HG02938 (cell line): Measurements from ENCODE around the gene LRRK2.

Source experiments
- ATAC-seq: cut with Tn5 transposase; IDR thresholded peaks from one replicate; pipeline ENCODE4 v1.9.1; 2021; ENCODE audit warnings: mild to moderate bottlenecking, moderate library complexity; ENCODE audit not compliant: unreplicated experiment

LRRK2 gene

GRCh38 chr12:40224439-40225291 lies at the start of gene LRRK2:
TSS of gene LRRK2 (plus strand) at chr12:40224997. CDS start at chr12:40225132, 135 bp downstream.
- peak; percentile 50 for ATAC-seq

GRCh38 chr12:40175045-40175444 lies 49.8 kb upstream of the LRRK2 start:
- ATAC-seq: no peak

GRCh38 chr12:40175489-40175888 lies 49.3 kb upstream of the LRRK2 start:
- ATAC-seq: no peak

- ATAC-seq: no peak
These were observed 46.1 kb upstream of the LRRK2 start for GRCh38 chr12:40178701-40179100.

DNA sequence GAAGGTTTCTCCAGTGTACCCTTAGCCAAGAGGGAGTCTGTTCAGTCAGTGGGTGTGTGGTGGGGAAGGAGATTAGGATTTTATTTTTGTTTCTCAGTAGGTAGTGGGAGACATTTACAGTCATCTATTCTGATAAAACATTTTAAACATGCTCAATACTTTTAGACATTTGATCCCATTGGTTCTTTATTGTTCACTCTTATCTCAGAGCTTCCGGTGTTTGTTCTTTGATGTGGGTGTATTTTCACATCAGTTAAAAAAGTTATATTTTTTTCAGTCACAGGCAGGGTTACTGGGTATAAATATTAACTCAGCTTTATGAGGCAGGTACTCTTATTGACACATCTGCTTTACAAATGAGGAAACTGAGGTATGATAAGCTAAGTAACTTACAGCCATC lies 43.3 kb upstream of the LRRK2 start:
- no peak for ATAC-seq

DNA sequence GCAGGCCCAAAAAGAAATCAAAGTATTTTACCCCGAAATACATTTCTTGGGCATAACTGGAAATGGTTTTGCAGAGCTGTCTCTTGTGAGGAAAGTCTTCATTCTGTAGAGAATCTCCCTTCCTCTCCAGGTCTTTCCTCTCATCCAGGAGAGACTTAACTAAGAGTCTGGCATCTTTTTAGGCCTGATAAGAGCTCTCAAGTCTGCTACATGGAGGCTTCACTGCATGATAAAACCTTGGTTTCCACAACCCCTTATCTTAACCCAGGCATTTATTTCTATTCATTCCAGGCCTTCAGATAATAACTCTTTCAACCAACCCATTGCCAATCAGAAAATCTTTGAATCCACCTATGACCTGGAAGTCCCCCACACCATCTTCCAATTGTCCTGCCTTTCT lies 41.1 kb upstream of the LRRK2 start:
- ATAC-seq: no peak

- ATAC-seq: no peak
These were observed 40.1 kb upstream of the LRRK2 start for GRCh38 chr12:40184493-40185302.

GRCh38 chr12:40185303-40185693 lies 39.5 kb upstream of the LRRK2 start:
- ATAC-seq: no peak

DNA sequence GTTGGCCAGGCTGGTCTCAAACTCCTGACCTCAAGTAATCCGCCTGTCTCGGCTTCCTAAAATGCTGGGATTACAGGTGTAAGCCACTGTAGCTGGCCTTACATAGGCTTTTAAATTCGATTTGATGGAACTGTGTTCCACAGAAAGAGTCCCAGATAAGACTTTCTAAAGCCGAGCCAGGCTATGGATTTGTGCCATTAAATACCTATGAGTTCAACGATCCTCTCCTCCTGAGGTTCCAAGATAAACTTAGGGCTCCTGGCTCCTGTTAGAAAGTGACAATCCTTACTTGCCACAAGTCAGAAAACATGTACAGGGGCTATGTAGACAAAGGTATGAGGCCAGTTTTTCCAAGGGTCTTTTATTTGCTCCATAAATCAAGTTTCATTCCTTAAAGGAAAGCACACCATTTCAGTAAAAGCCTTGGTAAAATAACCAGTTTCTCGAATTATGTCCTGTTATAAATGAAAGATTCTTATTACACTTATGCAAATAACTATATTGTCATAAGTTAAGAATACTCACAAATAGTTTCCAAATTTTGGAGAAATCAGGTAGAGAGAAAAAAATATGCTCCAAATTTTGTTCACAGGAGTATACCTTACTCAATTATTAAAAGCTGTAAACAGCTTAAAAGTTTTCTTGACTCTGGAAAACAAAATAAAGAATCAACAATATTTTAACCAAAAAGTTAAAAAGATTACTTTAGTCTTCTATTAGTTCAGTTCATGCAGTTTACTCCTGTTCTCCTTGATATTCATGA lies 36.1 kb upstream of the LRRK2 start:
- no peak for ATAC-seq

DNA sequence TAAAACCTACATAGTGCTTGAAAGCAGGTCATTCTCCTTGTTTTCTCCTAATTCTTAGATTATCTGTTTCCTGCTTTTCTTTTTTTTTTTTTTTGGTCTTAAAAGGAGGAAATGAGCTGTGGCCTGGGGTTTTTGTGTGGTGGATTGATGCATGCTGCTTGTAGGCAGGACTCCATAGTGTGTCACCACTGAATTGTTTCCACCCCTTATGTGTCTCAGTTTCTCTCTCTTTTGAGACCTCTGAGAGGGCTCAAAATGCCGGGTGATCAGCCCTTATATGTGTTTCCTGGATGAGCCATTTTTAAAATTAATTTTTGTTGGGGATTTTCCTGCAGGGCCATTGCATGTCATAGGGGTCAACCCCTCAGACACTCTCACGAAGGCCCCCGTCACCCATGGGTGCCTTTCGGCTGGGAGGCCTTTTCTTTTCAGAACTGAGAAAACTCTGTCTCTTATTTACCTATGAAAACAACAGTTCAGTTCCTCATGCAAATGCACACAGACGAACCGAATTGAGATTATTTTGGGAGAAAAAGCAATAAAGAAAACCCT lies 32.0 kb upstream of the LRRK2 start:
- ATAC-seq: peak; percentile 99

DNA sequence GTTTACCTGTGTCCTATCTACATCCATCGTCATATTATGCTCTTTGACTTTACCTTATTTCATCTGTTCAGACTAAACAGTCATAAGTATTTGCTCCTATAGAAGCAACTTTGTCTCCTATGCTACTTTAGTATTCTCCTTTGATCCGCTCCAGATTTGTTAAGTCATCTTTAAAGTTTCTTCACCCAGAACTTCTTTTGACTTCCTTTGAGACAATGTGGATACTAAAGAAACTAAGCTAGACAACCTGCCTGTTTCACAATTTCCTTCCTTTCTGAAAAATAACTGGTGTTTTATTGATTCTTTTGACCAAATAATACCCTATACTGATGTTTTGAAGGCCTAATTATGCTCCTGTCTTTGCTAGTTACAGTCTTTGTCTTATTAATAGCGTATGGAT lies 30.0 kb upstream of the LRRK2 start:
- no peak for ATAC-seq

GRCh38 chr12:40197590-40197989 lies 27.2 kb upstream of the LRRK2 start:
- ATAC-seq: no peak

DNA sequence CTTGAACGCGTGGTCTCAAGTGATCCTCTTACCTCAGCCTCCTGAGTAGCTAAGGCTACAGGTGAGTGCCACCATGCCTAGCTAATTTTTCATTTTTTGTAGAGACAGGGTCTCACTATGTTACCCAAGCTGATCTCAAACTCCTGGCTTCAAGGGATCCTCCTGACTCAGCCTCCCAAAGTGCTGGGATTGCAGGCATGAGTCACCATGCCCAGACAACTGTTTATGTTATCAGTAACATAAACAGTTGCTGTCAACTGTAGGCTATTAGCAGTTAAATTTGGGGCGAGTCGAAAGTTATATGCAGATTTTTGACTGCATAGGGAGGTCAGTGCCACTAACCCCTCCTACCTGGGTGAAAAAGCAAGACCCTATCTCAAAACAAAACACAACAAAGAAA lies 26.2 kb upstream of the LRRK2 start:
- ATAC-seq: no peak

- no peak for ATAC-seq
These were observed 22.4 kb upstream of the LRRK2 start for GRCh38 chr12:40202095-40203059.

GRCh38 chr12:40203060-40203430 lies 21.8 kb upstream of the LRRK2 start:
- no peak for ATAC-seq

DNA sequence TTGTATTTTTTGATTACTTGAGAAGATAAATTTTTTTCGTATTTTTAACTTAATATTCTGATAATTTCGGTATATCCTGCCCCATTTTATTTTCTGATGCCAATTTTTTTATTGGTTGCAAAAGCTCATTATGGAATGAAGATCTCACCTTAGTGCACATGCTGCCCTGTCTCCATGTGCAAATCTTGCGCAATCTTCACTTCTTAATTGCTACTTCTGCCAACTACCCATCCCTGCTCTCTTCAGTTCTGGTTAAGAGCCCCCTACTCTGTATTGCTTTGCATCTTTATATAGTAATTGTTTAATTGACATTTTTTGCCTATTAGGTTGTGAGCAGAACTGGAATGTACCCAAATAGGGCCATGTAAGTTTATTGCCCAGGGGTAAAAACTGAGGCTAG lies 20.5 kb upstream of the LRRK2 start:
- ATAC-seq: no peak

- ATAC-seq: no peak
These were observed 17.2 kb upstream of the LRRK2 start for GRCh38 chr12:40207551-40207950.

- ATAC-seq: peak; percentile 96
These were observed 15.9 kb upstream of the LRRK2 start for GRCh38 chr12:40208707-40209446.

GRCh38 chr12:40209886-40210285 lies 14.9 kb upstream of the LRRK2 start:
- no peak for ATAC-seq
